ENCODE results near the gene SLC36A1. TPM values are rescaled to one million over a fixed set of nuclear protein-coding genes. Genes with fewer than 3 reads are reported as not detected.
"Not testable (repeated sequence)": the region's sequence is repeated elsewhere in the genome, so short reads cannot be mapped to it uniquely, and the experiment has no call there.

SLC36A1 gene
- total RNA-seq, 2 experiments from 2014 or later = 6.3 to 6.4 TPM

- CTCF ChIA-PET = no interaction called here
- POLR2A ChIA-PET = no interaction called here
Measured at GRCh38 chr5:151477101-151477500, 29.7 kb downstream of the SLC36A1 start.

DNA sequence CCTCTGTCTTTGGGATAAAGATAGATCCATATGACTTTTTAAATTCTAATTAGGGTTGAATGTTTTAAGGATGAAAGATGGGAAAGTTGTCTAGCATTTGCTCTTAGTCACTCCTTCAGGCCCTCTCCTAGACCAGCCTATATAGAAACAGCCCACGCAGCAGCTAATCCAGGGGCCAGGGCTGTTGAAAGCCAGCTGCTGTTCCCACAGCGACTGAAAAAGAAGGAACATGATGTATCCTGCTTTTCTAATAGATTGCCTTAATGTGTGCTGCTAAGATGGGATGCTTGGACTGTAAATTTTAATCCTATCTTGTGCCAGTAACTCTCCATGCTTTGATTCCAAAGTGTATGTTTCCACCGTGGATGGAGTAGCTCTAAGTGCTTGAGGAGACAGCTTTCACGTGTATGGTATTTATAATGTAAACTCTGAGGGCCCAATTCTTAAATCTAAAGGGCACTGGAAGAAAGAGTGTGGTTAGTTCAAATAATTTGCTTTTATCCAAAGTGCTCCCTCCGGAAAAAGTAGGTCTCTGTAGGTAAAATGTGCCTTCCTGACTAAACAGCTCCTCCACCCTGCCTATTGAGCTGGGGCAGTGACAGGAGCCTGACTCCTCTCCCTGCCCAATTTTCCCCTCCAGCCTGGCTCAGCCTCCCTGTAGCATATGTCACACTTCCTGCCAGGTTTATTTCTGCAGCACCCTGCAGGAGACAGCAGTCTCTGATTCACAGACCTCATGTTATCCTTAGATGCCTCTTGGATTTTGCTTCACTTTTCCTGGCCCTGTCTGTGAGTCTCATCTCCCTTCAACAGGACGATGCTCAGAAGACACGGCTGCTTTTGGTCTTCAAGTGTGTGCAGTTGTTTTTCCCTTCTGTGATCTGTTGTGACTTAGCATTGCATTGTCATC, 33.2 kb downstream of the SLC36A1 start:
- CTCF ChIA-PET = interaction anchor here (0.7 kb wide), 1 partner anchor 32 kb away, joined by 4 read pairs; no protein-coding TSS in a partner anchor
- POLR2A ChIA-PET = no interaction called here

- CTCF ChIA-PET = interaction anchor here (1.3 kb wide), 1 partner anchor 36 kb away, joined by 4 read pairs; the partner anchor contains the start of gene SLC36A1
- POLR2A ChIA-PET = no interaction called here
Measured at GRCh38 chr5:151483176-151483575, 35.8 kb downstream of the SLC36A1 start.

- ChIA-PET POLR2A (no interaction called here), CTCF (interaction anchor here (1.3 kb wide), 1 partner anchor 36 kb away, joined by 4 read pairs; the partner anchor contains the start of gene SLC36A1)
Measured at GRCh38 chr5:151483647-151484046, 36.2 kb downstream of the SLC36A1 start.

GRCh38 chr5:151487544-151487943, 40.1 kb downstream of the SLC36A1 start:
- ChIA-PET CTCF (no interaction called here), POLR2A (no interaction called here)

DNA sequence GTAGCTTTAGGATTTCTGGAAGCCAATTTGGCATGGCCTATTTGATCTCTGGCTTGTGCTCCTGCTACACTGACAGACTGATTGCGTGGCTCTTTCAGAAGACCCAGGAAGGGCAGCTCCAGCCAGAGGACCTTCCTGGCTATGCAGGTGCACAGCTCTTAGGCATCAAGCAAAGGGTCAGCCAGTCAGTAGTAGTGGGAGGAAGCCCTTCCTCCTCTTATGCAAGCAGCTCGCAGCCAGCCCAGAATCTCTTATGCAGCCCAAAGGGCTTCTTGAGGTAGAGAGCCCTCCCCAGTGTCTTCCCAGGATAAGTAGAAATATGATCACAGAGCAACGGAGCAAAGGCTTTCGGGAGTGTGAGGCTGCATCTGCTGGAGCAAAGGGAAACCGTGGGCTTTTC, 43.2 kb downstream of the SLC36A1 start:
- ChIA-PET CTCF (interaction anchor here (1.1 to 1.2 kb wide), 2 partner anchors 9 to 43 kb away, joined by 3 read pairs; partner anchors contain the start of gene SLC36A1), POLR2A (no interaction called here)

DNA sequence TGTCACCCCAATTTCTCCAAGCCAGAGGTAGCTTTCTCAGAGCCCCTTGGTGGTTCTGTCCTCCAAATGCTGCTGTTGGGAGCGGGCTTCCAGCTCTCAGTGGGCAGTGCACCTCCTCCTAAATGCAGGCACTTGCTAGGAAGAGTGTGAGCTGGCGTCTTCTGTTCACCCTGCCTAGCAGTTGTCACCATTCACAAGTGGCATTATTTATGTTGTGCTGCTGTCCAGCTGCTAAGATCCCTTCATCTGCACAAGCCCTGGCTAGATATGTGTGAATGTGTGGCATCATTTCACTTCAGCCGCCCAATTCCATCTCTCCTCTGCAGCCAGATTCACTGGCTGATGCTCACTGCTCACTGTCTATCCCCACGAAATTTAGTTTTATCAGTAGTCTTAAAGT, 43.7 kb downstream of the SLC36A1 start:
- CTCF ChIA-PET = interaction anchor here (1.1 to 1.2 kb wide), 2 partner anchors 8 to 44 kb away, joined by 3 read pairs; partner anchors contain the start of gene SLC36A1
- POLR2A ChIA-PET = no interaction called here

- ChIA-PET POLR2A (no interaction called here), CTCF (no interaction called here)
Measured at GRCh38 chr5:151492729-151493128, 45.3 kb downstream of the SLC36A1 start.

DNA sequence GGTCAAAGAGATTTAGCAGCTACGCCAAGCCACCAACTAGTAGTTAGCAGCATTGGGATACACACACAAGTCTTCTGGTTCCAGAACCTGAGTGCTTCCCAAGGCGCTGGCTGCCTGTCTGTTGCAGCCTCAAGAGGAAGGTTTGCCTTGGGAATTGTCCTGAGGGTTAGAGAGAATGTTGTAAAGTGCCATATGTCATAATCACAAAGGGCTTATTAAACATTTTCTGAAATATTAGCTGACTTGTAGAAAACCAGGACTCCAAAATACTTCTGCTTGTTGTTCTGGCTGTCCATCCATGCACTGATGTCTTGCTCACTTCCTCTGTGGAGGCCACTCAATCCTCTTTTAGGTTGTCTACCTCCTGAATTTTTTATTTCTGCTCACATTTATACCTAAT, 46.3 kb downstream of the SLC36A1 start:
- ChIA-PET CTCF (no interaction called here), POLR2A (no interaction called here)

DNA sequence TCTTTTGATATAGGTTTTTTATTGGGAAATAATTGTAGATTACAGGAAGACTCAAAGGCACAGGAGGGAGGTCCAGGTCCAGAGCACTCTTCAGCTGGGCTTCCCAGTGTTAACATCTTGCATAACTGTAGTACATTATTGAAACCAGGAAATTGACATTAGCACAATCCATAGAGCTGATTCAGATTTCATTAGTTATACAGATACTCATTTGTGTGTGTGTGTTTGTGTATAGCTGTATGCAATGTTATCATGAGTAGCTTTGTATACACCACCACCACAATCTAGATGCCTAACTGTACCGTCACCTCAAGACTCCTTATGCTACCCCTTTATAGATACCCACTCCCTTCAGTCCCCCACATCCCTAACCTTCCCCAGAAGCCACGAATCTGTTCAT, 47.9 kb downstream of the SLC36A1 start:
- ChIA-PET CTCF (no interaction called here), POLR2A (no interaction called here)

GRCh38 chr5:151496041-151496484, 48.7 kb downstream of the SLC36A1 start:
- POLR2A ChIA-PET = no interaction called here
- CTCF ChIA-PET = no interaction called here

DNA sequence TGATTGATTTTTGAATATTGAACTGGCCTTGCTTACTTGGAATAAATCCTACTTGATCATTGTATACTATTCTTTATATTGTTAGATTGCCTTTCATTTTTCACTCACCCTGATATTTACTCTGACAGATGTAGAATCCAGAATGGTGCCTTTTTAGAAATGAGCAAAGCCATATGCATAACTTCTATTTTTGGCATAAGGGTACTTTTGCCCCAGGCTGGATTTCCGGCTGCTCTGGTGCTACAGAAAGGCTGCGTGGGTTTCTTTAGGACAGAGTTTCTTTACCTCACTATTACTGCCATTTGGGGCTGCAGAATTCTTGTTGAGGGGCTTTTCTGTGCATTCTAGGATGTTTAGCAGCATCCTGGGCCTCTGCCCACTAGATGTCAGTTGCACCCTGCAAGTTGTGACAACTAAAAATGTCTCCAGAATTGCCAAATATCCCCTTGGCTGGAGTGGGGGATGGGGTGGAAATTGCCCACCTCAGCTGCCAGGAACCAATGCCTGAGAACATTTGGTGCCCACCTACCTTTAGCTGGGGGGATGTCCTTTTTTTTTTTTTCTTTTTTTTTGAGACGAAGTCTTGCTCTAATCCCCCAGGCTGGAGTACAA, 50.1 kb downstream of the SLC36A1 start:
- ChIA-PET POLR2A (no interaction called here), CTCF (interaction anchor here (1.9 to 2.1 kb wide), 2 partner anchors 9 to 51 kb away, joined by 7 to 13 read pairs; partner anchors contain the start of gene SLC36A1)

DNA sequence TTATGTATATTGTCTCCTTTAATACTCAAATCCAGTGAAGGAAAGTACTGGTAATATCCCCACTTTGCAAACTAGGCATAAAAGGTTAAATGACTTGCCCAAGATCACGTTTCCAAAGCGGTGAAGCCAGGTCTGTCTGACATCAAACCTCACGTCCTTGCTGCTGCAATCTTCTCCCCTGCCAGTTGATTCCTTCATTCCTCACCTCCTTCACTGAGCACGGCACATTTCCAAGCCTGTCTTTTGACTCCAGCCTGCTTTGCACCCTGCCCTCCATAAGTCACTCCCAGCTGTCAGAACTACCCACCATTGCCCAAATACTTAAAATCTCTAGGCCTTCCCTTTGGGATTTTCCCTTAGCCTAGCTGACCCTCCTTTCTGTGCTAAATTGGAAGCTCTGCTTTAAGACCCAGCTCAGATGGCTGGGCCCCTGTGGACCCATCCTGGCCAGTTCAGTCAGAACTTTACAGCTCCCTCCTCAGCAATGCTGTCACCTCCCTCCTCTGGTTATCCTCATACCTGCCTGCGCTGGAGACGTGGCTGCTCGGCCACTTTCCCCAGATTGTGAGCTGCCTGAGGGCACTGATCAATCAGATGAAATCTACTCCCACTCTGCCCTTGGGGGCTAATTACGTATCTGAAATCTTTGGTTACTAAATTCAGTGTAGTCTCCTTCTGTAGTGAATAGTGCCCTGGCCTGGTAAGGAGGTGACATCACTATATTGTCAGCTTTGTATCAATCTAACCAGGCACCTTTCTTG, 51.2 kb downstream of the SLC36A1 start:
- CTCF ChIA-PET = interaction anchor here (0.9 to 2.1 kb wide), 4 partner anchors 8 to 153 kb away, joined by 3 to 13 read pairs (median 5); partner anchors contain the start of gene SLC36A1
- POLR2A ChIA-PET = no interaction called here

DNA sequence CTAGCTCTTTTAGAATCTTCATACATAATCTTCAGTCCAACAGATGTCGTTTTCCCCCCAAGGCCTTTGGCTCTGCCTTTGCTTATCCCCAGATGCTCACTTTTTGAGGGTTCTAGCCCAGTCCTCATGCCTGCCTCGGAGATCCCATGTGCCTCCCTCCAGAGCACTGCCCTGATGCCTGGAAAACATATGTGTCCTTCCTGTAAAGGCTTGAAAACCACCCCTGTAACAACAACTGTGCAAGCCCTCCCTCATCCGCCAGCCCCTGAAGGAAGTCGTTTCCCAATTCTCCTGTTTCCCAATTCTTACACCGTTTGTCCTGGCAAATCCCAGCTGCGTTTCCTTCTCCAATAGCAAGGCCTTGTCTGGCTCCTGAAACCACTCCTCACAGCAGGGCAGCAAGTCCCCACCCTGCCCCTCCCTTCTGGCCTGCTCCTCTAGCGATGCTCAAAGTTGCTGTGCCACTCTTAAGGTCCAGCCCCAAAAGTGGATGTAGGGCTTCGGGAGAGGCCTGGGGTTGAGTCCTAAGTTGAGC, 52.2 kb downstream of the SLC36A1 start:
- CTCF ChIA-PET = interaction anchor here (0.9 to 2.1 kb wide), 4 partner anchors 9 to 152 kb away, joined by 3 to 13 read pairs (median 5); partner anchors contain the start of gene SLC36A1
- POLR2A ChIA-PET = no interaction called here

GRCh38 chr5:151504006-151504405, 56.6 kb downstream of the SLC36A1 start:
- ChIA-PET POLR2A (no interaction called here), CTCF (no interaction called here)

DNA sequence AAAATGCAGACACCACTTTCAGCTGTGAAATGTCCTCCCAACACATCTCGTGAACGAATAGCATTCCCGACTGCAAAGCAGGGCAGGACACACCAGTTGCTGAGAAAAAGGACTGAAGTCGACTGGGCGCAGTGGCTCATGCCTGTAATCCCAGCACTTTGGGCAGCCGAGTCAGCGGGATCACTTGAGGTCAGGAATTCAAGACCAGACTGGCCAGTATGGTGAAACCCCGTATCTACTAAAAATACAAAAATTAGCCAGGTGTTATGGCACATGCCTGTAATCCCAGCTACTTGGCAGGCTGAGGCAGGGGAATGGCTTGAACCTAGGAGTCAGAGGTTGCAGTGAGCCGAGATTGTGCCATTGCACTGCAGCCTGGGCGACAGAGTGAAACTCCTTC, 60.9 kb downstream of the SLC36A1 start:
- POLR2A ChIA-PET, CTCF ChIA-PET: not testable (repeated sequence)

GRCh38 chr5:151509231-151509630, 61.8 kb downstream of the SLC36A1 start:
- CTCF ChIA-PET = no interaction called here
- POLR2A ChIA-PET = no interaction called here

DNA sequence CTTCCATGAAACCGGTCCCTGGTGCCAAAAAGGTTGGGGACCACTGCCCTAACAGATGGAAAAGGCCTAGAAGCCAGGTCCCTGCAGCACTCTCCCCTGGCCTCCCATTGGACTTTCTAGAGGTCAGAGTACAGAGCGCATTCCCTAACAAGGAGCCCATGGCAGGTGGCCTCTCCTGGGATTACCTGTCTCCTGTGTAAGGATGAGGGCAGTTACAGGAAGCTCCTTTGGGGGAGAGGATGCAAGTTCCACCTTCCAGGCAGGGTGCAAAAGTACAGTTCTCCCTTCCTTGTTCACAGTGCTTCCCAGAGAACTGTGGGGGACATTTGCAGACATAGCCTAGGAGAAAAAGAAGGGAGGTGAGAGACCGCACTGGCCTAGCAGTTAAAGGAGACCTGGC, 62.4 kb downstream of the SLC36A1 start:
- ChIA-PET POLR2A (no interaction called here), CTCF (interaction anchor here (1.6 kb wide), 1 partner anchor 142 kb away, joined by 3 read pairs; no protein-coding TSS in a partner anchor)

DNA sequence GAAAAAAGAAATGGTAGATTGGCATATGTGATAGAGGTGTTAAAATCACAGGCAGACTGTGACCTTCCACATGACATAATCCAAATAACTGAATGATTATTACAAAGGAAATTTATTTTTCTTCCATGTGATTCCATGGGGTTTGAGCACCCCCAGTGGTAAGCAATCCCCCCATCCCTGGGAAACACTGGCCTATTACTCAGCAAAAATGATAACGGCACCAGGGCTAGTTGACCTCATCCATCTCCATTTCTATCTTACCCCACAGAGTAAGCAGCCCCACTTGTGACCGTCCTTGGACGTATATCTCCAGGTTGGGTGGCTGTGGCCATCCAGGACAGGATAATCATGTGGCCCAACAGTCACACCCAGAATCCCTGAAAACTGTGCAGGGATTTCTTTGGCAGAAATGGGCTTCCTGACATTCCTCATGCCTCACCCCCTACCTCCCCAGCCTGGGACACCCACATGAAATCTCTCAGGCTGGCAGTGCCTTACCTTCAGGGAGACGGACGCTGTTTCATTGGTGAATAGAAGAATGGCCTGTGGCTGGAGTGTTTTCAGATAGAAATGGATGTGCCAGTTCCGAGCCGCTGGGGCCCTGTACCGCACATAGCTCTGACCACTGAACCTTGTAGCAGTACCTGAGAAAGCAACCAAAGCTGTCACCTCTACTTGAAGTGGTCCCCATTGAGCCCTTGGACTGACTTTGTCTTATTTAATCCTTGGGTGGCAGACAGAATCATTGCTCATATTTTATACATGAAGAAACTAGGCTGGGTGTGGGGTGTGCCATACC, 69.9 kb downstream of the SLC36A1 start:
- CTCF ChIA-PET = no interaction called here
- POLR2A ChIA-PET = no interaction called here
